ENCODE measurements around the gene TREML4.

The TREML4 gene

GRCh38 chr6:41262401-41262800 is 34.3 kb downstream of the TREML4 start:
- in situ Hi-C loops (cut with HindIII; ENCODE audit: low sequenced_read_pairs), result no loop called here
- no peak overlapping the region for H3K4me3 ChIP-seq (ENCODE audit: low read depth, low read length)
- DNase-seq (ENCODE audit: low read depth), result no peak
- TF ChIP-seq CTCF (IDR thresholded peaks at IDR 0.05; ENCODE audit: low read depth, low read length, missing control alignments), result no peak

- TF ChIP-seq CTCF (IDR thresholded peaks at IDR 0.05; ENCODE audit: low read depth, low read length, missing control alignments), result no peak
- in situ Hi-C loops (cut with HindIII; ENCODE audit: low sequenced_read_pairs), result no loop called here
- DNase-seq (ENCODE audit: low read depth), result no peak
- H3K4me3 ChIP-seq (ENCODE audit: low read depth, low read length), result no peak overlapping the region
Observed at GRCh38 chr6:41263267-41263666, 35.1 kb downstream of the TREML4 start.

GRCh38 chr6:41266541-41266940 is 38.4 kb downstream of the TREML4 start:
- in situ Hi-C loops (cut with HindIII; ENCODE audit: low sequenced_read_pairs), result no loop called here
- H3K4me3 ChIP-seq (ENCODE audit: low read depth, low read length), result no peak overlapping the region
- no peak for TF ChIP-seq CTCF (IDR thresholded peaks at IDR 0.05; ENCODE audit: low read depth, low read length, missing control alignments)
- no peak for DNase-seq (ENCODE audit: low read depth)

- no peak for DNase-seq (ENCODE audit: low read depth)
- TF ChIP-seq CTCF (IDR thresholded peaks at IDR 0.05; ENCODE audit: low read depth, low read length, missing control alignments), result no peak
- in situ Hi-C loops (cut with HindIII; ENCODE audit: low sequenced_read_pairs), result no loop called here
- H3K4me3 ChIP-seq (ENCODE audit: low read depth, low read length), result no peak overlapping the region
Observed at GRCh38 chr6:41268478-41268877, 40.3 kb downstream of the TREML4 start.

- in situ Hi-C loops (cut with HindIII; ENCODE audit: low sequenced_read_pairs), result no loop called here
- TF ChIP-seq CTCF (IDR thresholded peaks at IDR 0.05; ENCODE audit: low read depth, low read length, missing control alignments), result no peak
- DNase-seq (ENCODE audit: low read depth), result no peak
- H3K4me3 ChIP-seq (ENCODE audit: low read depth, low read length), result no peak overlapping the region
Observed at GRCh38 chr6:41269166-41269565, 41.0 kb downstream of the TREML4 start.

- in situ Hi-C loops (cut with HindIII; ENCODE audit: low sequenced_read_pairs), result no loop called here
- no peak for DNase-seq (ENCODE audit: low read depth)
- no peak overlapping the region for H3K4me3 ChIP-seq (ENCODE audit: low read depth, low read length)
- no peak for TF ChIP-seq CTCF (IDR thresholded peaks at IDR 0.05; ENCODE audit: low read depth, low read length, missing control alignments)
Observed at GRCh38 chr6:41269716-41270115, 41.6 kb downstream of the TREML4 start.

GRCh38 chr6:41271901-41272395 is 43.8 kb downstream of the TREML4 start:
- TF ChIP-seq CTCF (IDR thresholded peaks at IDR 0.05; ENCODE audit: low read depth, low read length, missing control alignments), result no peak
- no peak for DNase-seq (ENCODE audit: low read depth)
- in situ Hi-C loops (cut with HindIII; ENCODE audit: low sequenced_read_pairs), result no loop called here
- no peak overlapping the region for H3K4me3 ChIP-seq (ENCODE audit: low read depth, low read length)

Data from astrocyte of the cerebellum (primary cell).